GM12878 (cell line): ENCODE measurements around the gene CEACAM1. TPM values are rescaled to one million over a fixed set of nuclear protein-coding genes. Genes with fewer than 3 reads are reported as not detected.

ENCODE experiments used
- BMI1 ChIP-seq: fragments of 450-650 bp; IDR thresholded peaks from 2 replicates; pipeline ENCODE4 v1.6.1; 2016; ENCODE audit warnings: mild to moderate bottlenecking, moderate library complexity, borderline replicate concordance
- CBX5 ChIP-seq: sonication (generic); IDR thresholded peaks from 2 replicates; pipeline ENCODE4 v1.6.1; 2016; ENCODE audit warnings: low read depth, moderate library complexity, mild to moderate bottlenecking, inconsistent platforms
- CREB1 ChIP-seq: IDR thresholded peaks from 2 replicates; pipeline ENCODE4 v1.6.1; 2012; ENCODE audit warnings: low read depth, mild to moderate bottlenecking, inconsistent platforms
- E2F4 ChIP-seq: IDR thresholded peaks from 2 replicates; pipeline ENCODE4 v1.6.1; 2012; ENCODE audit warnings: low read depth, low read length, improper control_type of control experiment
- EED ChIP-seq: sonication (generic); IDR thresholded peaks from 2 replicates; pipeline ENCODE4 v1.6.1; 2016; ENCODE audit warnings: antibody characterized with exemption, low read depth
- GABPA ChIP-seq: IDR thresholded peaks from 2 replicates; pipeline ENCODE4 v1.6.1; 2014; ENCODE audit warnings: antibody characterized with exemption, low read depth, mild to moderate bottlenecking, inconsistent platforms
- GATAD2B ChIP-seq: fragments of 450-650 bp; conservative IDR thresholded peaks from 2 replicates; pipeline ENCODE4 v1.6.1; 2017; ENCODE audit warnings: low read depth, mild to moderate bottlenecking, moderate library complexity
- IKZF1 ChIP-seq: fragments of 450-650 bp; conservative IDR thresholded peaks from 2 replicates; pipeline ENCODE4 v1.6.1; 2017; ENCODE audit warnings: antibody characterized with exemption, mild to moderate bottlenecking
- MAX ChIP-seq: IDR thresholded peaks from 2 replicates; pipeline ENCODE4 v1.6.1; 2012; ENCODE audit warnings: low read depth, low read length, improper control_type of control experiment
- NFIC ChIP-seq: IDR thresholded peaks from 2 replicates; pipeline ENCODE4 v1.6.1; 2012; ENCODE audit warnings: low read depth, mild to moderate bottlenecking, inconsistent platforms, low read length, moderate library complexity
- NFXL1 ChIP-seq: fragments of 450-650 bp; IDR thresholded peaks from 2 replicates; pipeline ENCODE4 v1.6.1; 2017; ENCODE audit warnings: antibody characterized with exemption, mild to moderate bottlenecking, borderline replicate concordance
- NKRF ChIP-seq: fragments of 450-650 bp; conservative IDR thresholded peaks from 2 replicates; pipeline ENCODE4 v1.6.1; 2017; ENCODE audit warnings: mild to moderate bottlenecking, moderate library complexity
- RB1 ChIP-seq: fragments of 450-650 bp; formaldehyde crosslinking; IDR thresholded peaks from 2 replicates; pipeline ENCODE4 v1.6.1; 2017; ENCODE audit warnings: mild to moderate bottlenecking, borderline replicate concordance
- RCOR1 ChIP-seq: conservative IDR thresholded peaks from 2 replicates; pipeline ENCODE4 v1.6.1; 2012; ENCODE audit warnings: low read depth, low read length, improper control_type of control experiment
- RUNX3 ChIP-seq: IDR thresholded peaks from 2 replicates; pipeline ENCODE4 v1.6.1; 2012; ENCODE audit warnings: low read length, inconsistent platforms
- SP1 ChIP-seq: IDR thresholded peaks from one replicate; pipeline ENCODE4 v1.6.1; 2011; ENCODE audit warnings: low read depth, low read length
- SREBF1 ChIP-seq: IDR thresholded peaks from 2 replicates; pipeline ENCODE4 v1.6.1; 2012; ENCODE audit warnings: mild to moderate bottlenecking, low read length
- SUPT20H ChIP-seq: IDR thresholded peaks from 2 replicates; pipeline ENCODE4 v1.6.1; 2011; ENCODE audit warnings: low read depth, mild to moderate bottlenecking, low read length, moderate library complexity, borderline replicate concordance; ENCODE audit not compliant: control insufficient read depth
- ZBTB40 ChIP-seq: fragments of 450-650 bp; IDR thresholded peaks from 2 replicates; pipeline ENCODE4 v1.6.1; 2016; ENCODE audit warnings: mild to moderate bottlenecking, moderate library complexity, borderline replicate concordance
- ZNF687 ChIP-seq: fragments of 450-650 bp; IDR thresholded peaks from 2 replicates; pipeline ENCODE4 v1.6.1; 2017; ENCODE audit warnings: mild to moderate bottlenecking, moderate library complexity
- polyA plus RNA-seq, 11 experiments: library from polyadenylated mRNA; depleted of rRNA in 4 of 11; unstranded in 6 of 11; stranded (reverse) in 5 of 11; fragments of >200 nt; fragmentation: Nextera tagmentation in 4 of 11; fragmentation: Illumina TruSeq in 1 of 11; extraction: Ambion mirVana in 4 of 11; extraction: Trizol in 1 of 11; gene quantifications; 1 replicate in 1 of 11; 2 replicates in 10 of 11; pipeline versions ENCODE4 v1.2.1 to v1.2.3, GENCODE V29; 2011 to 2016; ENCODE audit warnings: inconsistent platforms in 2 of 11, missing spikeins in 2 of 11, low read depth in 1 of 11
- total RNA-seq, 4 experiments: library from RNA; depleted of rRNA in 3 of 4; stranded (reverse); fragments of >200 nt in 3 of 4; fragmentation: Illumina TruSeq in 1 of 4; extraction: Trizol in 1 of 4; gene quantifications; 2 replicates each; pipeline versions ENCODE4 v1.2.1 to v1.2.3, GENCODE V29; 2013 to 2021

The CEACAM1 gene
- total and polyA plus RNA-seq, 10 of the 15 experiments (the other 5 are each of a cell fraction or from before 2014, with no cell fraction given), result 3.9 to 24.0 (median 6.5) TPM

GRCh38 chr19:42465827-42466280 lies 62.4 kb downstream of the CEACAM1 start (continued):
- TF ChIP-seq NKRF (no peak), RCOR1 (0 out of 2 replicates have a peak, but pooled peaks have one; percentile 89), NFXL1 (no peak), CREB1 (no peak), BMI1 (no peak), GATAD2B (peak; percentile 53; the same call in 1 of the 2 replicates), E2F4 (no peak), IKZF1 (peak; percentile 87), SREBF1 (no peak), EED (peak; percentile 92), NFIC (peak; percentile 55; the same call in 1 of the 2 replicates), SUPT20H (no peak), RB1 (no peak), SP1 (no peak), CBX5 (no peak), GABPA (no peak), ZBTB40 (no peak), MAX (peak; percentile 83), RUNX3 (peak; percentile 91), ZNF687 (peak; percentile 84)
